DMS53 treated with DMSO at 0.1 percent for 48 hours (cell line): ENCODE results near the gene LRRC38.
"Not testable (repeated sequence)": the region's sequence is repeated elsewhere in the genome, so short reads cannot be mapped to it uniquely, and the experiment has no call there.

Experiments
- DNase-seq: peaks from one replicate; lab custom pipeline; 2025; ENCODE audit not compliant: unreplicated experiment; lab: John Stamatoyannopoulos, UW

LRRC38 gene

GRCh38 chr1:13465515-13465914 is 48.3 kb downstream of the LRRC38 start:
- DNase-seq, result no peak

GRCh38 chr1:13462682-13463081 is 51.1 kb downstream of the LRRC38 start:
- no peak for DNase-seq

GRCh38 chr1:13461977-13462376 is 51.8 kb downstream of the LRRC38 start:
- no peak for DNase-seq

- DNase-seq, result no peak
Measured at GRCh38 chr1:13456904-13457532, 56.8 kb downstream of the LRRC38 start.

GRCh38 chr1:13451399-13451965 is 62.3 kb downstream of the LRRC38 start:
- DNase-seq, result no peak

GRCh38 chr1:13450204-13450603 is 63.6 kb downstream of the LRRC38 start:
- DNase-seq, result no peak

- no peak for DNase-seq
Measured at GRCh38 chr1:13443335-13443979, 70.3 kb downstream of the LRRC38 start.

- not testable (repeated sequence) for DNase-seq
Measured at GRCh38 chr1:13439104-13439783, 74.6 kb downstream of the LRRC38 start.

GRCh38 chr1:13435458-13435857 is 78.3 kb downstream of the LRRC38 start:
- no peak for DNase-seq

- not testable (repeated sequence) for DNase-seq
Measured at GRCh38 chr1:13433694-13434358, 80.0 kb downstream of the LRRC38 start.

- no peak for DNase-seq
Measured at GRCh38 chr1:13432251-13432650, 81.6 kb downstream of the LRRC38 start.

GRCh38 chr1:13430495-13430894 is 83.3 kb downstream of the LRRC38 start:
- DNase-seq, result no peak
